DMS153 treated with DMSO at 0.1 percent for 48 hours (cell line): ENCODE data around the gene HIP1R.

Experiments
- DNase-seq: peaks from one replicate; lab custom pipeline; 2025; ENCODE audit not compliant: unreplicated experiment; lab: John Stamatoyannopoulos, UW

Gene HIP1R

DNA sequence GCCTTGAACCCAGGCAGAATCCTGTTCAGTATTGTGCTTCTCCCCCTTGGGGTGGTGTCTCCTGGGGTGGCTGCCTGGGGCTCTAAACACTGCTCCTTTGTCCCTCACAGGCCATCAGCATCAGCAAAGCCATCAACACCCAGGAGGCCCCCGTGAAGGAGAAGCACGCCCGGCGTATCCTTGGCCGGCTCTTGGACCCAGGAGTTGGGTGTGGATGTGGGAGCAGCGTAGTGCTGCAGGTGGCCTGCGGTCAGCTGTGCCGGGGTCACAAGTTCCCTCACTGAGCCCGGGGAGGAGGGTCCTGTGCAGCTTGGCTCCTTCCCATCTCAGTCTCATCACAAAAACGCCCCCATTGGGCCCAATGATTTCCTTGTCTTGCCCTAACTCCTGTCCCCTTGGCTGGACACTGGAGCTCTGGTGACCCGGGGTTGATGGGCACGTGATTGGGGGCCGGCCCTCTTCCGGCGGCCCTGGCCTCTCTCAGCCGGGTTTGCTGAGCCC lies 12.7 kb downstream of the HIP1R start:
- no peak for DNase-seq

DNA sequence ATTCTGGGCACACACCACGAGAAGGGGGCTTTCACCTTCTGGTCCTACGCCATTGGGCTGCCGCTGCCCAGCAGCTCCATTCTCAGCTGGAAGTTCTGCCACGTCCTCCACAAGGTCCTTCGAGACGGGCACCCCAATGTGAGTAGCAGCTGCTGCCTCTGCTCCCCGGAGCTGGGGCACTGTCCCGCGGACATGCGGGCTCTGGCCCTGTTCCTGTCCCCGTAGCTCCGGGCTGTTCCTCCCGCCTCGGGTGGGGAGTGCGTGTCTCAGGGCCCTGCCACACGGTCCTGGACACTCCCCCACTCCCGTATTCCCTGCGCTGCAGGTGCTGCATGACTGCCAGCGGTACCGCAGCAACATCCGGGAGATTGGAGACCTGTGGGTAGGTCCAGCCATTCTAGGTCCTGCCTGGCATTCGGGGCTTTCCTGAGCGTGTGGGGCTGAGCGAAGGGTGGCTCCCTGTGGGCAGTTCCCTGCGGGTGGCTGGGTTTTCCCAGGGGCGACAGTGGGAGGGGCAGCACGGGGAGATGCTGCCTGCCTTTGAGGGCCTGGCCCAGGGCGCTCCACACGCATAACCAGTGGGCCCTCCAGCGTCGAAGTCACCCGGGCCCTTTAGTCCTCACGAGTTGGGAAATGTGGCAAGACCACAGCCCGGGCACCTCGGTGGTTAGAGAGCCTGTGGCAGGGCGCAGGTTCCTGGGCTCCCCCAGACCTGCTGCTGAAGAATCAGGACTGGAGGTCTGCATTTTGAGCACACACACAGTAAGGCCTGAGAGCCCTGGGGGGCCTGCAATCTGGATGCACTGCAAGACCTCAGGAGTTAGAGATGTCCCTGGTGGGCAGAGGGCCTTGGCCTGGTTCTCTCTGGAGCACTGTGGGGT lies 13.5 kb downstream of the HIP1R start:
- no peak for DNase-seq

DNA sequence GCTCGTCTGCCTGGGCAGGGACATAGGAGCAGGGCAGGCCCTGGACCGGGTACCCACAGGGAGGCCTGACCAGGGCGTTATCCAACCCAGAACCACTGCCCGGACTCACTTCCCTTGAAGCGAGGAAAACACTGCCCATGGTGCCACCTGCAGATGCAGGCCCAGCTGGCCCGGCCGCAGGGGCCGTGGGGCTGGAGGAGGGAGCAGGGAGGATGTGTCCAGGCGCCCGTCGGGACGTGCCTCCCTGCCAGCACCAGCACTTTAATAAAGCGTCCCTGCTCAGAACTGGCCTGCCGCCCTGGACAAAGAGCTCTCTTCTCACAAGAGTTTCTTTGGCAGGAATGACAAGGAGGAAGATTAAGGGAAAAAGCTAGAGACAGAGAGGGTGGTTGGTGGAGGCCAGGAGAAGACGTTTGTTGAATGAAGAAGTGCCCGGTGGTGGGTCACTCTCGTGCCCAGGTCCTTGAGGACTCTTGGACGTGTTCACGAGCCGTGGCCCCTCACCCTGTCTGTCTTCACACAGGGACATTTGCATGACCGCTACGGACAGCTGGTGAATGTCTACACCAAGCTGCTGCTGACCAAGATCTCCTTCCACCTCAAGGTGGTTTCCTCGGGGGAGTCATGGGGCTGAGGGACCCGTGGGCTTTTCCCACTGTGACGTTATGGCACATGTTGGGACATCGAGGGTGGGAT lies 14.2 kb downstream of the HIP1R start:
- no peak for DNase-seq

DNA sequence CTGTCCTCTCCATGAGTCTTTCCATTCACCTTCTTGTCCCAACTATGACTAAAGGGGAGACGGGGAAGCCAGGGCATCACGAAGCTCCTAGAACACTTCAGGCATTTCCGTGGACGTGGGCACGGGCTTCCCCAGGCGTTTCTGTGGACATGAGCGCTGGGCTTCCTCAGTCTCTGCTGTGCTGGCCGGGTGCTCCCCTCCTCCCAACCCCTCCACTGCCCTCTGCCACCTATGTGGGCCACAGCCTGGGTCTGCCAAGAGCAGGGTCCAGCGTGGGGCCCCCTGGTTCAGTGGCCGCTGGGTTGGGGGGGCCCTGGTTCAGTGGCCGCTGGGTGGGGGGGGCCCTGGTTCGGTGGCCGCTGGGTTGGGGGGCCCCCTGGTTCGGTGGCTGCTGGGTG lies 14.8 kb downstream of the HIP1R start:
- no peak for DNase-seq

DNA sequence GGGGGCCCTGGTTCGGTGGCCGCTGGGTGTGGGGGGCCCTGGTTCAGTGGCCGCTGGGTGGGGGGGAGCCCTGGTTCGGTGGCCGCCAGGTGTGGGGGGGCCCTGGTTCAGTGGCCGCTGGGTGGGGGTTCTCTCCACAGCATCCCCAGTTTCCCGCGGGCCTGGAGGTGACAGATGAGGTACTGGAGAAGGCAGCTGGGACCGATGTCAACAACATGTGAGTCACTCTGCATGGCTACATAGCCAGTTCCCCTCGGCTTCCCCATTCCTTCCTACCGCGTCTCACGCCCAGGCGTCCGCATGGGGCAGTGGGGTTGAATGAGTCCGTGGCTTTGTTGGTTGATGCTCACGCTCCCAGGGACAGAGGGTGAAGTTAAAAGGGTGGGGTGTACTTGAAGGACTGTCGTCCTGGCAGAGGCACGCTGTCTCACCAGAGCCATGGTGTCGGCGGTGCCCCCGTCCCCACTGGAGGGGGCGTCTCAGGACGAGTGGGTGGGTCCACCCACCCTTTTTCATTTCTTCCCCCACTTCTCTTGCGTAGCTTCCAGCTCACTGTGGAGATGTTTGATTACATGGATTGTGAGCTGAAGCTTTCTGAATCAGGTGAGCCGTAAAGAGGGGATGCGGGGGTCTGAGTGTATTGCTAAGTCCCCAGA lies 15.6 kb downstream of the HIP1R start:
- DNase-seq: no peak

DNA sequence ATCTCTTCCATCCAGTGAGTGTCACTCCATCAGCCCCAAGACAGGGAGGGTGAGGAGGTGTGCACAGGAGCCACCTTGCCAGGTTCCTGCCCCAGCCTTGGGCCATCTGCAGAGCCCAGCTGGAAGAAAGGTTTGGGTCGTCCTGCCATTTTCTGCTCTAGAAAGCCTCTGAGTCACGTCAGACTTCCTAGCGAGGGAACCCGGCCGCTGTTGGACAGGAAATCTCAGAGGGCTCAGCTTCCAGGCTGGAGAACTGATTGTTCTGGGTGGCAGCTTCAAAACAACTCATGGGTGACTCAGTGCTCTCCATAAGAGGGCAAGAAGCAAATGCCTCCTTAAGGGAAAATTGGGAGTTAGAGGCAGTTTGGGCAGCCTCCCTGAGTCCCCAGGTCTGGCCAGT lies 16.6 kb downstream of the HIP1R start:
- no peak for DNase-seq

DNA sequence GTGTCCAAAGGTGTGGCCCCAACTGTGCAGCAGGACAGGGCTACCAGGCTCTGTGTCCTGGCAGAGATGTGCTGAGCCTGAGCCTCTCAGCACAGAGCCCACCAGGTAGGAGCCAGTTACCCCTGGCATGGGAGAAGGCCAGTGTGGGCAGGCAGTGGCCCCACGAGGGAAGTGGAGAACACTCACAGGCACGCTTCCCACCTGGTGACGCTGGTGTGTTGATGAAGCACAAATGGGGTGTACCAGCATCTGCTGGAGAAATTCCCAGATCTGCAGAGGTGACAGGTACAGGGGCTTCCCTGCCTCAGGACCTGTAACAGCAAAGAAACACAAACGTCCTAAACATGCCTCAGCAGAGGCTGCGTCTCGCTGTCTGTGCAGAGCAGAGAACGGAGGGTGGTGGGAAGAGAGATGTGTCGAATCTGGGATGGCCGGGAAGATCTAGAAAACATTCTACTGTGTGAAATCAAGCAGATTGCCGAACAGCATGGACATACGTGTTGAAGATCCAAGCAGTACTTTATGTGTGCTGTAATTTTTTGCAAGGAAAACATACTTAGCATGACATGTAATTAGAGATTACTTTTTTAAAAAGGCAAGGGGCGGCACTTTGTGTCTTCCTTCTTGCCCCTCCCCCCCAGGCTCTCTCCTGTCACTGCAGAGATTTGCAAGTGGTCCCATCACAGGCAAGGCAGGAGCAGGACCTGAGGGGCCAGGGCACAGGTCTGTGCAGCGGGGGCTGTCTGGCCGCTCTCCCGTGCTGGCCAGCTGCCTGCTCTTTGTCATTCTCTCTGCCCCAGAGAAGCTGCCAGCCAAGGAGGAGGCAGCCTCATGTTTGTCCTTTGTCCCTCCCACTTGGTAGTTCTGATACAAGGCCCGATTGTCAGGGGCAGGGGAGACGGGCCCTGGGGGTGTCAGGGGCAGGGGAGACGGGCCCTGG lies 17.3 kb downstream of the HIP1R start:
- no peak for DNase-seq

DNA sequence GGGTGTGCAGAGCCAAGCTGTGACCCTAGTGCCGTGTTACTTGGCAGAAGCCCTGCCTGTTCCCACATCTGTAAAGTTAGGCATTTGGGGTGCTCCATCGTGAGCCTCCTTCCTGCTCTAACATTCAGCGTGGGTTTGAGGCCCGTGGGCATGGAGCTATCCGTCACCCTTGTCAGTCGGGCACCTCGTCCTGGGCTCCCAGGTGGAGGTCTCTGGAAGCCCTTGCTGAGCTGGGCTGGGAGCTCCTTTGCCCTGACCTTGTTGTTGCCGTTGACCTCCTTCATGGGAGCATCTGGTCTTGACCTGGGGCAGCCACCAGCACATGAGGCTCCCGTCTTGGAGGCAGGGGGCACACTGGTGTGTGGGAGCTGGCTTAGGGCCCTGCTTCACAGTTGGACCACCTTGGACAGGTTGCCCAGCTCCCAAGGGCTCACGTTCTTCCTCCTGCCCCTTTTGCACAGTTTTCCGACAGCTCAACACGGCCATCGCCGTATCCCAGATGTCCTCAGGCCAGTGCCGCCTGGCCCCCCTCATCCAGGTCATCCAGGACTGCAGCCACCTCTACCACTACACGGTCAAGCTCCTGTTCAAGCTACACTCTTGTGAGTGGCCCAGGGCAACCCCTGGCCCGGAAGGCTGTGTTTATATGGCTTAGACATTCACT lies 18.5 kb downstream of the HIP1R start:
- no peak for DNase-seq

DNA sequence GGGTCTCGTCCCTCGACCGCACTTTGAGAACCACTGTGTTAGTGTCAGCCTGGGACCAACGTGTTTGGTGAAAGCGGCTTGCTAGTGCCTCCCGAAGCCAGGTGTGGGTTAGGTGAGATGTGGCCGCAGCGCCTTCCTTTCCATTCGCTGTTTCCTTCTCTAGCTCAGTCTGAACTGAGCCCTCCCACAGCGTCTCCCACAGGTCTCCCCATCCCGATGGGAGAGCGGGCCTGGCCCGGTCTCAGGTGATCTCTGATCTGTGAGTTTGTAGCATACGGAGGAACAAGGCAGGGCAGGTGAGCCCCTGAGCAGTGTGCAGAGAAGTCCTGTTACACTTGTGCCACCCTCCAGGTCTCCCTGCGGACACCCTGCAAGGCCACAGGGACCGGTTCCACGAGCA lies 19.3 kb downstream of the HIP1R start:
- no peak for DNase-seq

DNA sequence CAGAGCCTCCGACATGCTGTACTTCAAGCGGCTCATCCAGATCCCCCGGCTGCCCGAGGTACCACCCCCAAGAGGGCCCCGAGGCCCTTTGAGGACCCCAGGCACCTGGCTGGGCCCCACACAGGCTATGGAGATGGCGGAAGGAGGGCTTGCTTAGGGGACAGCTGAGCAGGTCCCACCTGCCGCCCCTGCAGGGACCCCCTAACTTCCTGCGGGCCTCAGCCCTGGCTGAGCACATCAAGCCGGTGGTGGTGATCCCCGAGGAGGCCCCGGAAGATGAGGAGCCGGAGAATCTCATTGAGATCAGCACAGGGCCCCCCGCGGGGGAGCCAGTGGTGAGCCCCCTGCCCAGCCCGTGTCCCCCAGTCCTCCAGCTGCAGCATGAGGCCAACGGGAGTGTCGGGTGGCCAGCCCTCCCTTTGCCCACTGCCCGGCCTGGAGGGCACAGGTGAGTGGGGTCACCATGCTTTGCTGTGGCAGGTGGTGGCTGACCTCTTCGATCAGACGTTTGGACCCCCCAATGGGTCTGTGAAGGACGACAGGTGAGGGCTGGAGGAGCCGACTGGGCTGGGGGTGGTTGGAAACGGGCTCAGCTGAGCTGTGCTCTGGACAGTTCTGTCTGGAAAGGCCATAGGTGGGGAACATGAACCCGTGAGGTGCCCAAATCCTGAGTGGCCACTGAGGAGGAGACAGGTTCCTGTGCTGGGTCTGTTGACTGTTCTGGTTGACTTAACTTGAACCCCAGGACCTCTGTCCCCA lies 20.0 kb downstream of the HIP1R start:
- no peak for DNase-seq

DNA sequence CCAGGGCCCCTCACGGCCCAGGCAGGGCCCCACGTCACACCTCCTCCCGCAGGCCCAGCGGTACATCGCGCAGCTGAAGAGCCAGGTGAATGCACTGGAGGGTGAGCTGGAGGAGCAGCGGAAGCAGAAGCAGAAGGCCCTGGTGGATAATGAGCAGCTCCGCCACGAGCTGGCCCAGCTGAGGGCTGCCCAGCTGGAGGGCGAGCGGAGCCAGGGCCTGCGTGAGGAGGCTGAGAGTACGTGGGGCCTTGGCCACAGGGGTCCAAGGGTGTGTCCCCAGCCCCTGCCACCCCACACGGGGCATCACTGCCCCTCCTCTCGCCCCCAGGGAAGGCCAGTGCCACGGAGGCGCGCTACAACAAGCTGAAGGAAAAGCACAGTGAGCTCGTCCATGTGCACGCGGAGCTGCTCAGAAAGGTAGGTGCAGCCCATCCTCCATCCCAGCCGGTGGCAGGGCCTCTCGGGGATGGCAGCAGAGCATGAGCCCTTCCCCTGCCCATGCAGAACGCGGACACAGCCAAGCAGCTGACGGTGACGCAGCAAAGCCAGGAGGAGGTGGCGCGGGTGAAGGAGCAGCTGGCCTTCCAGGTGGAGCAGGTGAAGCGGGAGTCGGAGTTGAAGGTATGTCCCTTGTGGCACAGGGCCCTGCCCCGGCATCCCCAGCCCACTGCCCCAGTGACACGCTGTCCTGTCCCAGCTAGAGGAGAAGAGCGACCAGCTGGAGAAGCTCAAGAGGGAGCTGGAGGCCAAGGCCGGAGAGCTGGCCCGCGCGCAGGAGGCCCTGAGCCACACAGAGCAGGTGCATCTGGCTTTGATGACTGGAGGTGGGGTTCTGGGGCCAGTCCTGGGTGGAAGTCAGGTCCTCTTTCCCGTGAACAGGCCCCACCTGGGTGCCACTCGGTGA lies 20.9 kb downstream of the HIP1R start:
- no peak for DNase-seq

DNA sequence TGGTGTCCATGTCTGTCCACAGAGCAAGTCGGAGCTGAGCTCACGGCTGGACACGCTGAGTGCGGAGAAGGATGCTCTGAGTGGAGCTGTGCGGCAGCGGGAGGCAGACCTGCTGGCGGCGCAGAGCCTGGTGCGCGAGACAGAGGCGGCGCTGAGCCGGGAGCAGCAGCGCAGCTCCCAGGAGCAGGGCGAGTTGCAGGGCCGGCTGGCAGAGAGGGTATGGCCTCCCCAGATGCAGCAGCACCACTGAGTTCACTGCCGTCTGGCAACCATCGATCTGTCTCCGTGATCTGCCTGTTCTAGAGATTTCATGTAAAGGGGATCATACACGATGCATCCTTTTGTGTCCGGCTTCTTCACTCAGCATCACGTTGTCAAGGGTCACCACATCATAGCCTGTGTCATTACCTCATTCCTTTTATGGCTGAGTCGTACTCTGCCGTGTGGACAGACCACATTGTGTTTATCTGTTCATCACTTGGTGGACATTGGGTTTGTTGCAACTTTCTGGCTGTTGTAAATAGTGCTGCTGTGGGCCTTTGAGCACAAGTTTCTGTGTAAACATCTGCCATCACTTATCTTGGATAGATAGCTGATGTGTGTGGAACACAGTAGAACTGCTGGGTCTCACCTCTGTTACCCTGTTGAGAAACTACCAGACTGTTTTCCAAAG lies 21.9 kb downstream of the HIP1R start:
- no peak for DNase-seq

DNA sequence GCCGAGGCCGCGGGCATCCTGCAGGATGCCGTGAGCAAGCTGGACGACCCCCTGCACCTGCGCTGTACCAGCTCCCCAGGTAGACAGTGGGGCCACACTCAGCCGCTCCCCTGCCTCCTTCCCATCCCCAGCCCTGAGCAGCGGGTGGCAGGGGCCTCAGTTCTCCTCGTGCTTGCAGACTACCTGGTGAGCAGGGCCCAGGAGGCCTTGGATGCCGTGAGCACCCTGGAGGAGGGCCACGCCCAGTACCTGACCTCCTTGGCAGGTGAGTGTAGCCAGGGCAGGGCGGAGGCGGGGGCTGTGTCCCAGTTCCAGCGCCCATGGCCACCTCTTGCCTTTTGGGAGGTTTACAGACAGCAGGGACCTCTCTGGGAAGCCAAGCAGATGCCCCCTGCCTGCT lies 22.9 kb downstream of the HIP1R start:
- no peak for DNase-seq

DNA sequence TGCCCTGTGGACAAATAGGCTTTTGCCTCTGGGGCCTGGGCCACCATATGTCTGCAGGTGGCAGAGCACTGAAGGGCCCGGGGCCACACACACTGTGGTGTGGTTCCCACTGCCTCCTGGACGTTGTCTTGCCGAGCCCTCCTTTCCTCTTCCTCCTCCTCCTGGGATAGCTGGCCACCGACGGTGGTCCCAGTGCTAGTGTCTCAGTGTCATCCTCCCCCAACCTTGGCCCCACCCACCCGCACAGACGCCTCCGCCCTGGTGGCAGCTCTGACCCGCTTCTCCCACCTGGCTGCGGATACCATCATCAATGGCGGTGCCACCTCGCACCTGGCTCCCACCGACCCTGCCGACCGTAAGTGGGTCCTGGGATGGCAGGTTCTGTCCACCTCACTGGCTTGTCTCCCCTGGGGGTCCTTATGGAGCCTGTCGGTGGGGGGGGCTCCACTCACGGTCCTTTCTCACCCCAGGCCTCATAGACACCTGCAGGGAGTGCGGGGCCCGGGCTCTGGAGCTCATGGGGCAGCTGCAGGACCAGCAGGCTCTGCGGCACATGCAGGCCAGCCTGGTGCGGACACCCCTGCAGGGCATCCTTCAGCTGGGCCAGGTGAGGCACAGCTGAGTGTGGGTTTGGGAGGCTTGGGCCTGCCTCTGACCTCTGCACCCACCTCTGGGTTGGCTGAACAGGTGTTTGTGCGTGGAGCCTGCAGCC lies 23.5 kb downstream of the HIP1R start:
- DNase-seq: no peak

DNA sequence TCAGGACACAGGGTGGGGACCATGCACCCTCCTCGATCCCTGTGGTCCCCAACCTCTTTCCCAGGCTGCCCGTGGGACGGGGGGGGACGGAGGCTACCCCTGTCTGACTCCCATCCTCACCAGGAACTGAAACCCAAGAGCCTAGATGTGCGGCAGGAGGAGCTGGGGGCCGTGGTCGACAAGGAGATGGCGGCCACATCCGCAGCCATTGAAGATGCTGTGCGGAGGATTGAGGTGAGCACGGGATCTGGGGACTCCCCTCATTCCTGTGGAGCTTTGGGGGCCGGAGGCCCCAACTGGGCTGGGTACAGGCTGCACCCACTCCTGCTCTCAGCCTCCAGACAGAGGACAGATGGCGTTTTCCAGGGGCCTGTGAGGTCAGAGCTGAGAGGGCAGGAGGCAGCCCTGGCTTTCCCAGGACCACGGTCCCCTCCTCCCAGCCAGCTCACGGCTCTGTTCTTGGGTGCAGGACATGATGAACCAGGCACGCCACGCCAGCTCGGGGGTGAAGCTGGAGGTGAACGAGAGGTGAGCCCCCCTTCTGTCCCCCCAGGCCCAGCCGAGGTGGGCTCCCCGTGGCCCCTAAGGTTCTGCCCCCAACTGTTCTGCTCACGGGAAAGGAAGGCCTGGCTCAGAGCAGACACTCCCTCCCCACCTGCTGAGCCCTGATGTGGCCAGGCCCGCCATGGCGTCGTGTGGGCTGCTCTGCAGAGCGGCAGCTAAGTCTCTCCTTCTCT lies 24.2 kb downstream of the HIP1R start:
- DNase-seq: no peak

DNA sequence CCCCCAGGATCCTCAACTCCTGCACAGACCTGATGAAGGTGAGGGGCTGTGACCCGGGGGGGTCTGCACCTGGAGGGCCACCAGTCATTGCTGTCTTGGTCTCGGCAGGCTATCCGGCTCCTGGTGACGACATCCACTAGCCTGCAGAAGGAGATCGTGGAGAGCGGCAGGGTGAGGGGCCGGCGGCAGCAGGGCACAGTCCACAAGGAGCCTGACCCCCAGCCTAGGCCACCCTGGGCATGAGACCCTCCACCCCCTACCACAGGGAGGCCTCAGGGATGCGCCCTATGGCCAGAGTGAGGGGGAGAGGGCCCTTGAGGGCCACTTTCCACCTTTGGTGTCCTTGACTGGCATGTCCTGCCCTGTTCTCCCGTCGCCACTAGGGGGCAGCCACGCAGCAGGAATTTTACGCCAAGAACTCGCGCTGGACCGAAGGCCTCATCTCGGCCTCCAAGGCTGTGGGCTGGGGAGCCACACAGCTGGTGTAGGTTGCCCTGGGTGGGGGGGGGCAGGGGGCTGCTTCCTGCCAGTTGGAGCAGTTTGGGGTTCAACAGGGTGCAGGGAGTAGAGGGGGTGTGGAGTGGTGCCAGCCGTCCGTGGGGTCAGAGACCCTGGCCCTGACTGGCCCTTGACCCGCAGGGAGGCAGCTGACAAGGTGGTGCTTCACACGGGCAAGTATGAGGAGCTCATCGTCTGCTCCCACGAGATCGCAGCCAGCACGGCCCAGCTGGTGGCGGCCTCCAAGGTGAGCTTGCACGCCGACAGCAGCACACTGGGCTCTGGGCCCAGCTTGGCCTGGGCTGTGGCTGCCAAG lies 25.0 kb downstream of the HIP1R start:
- peak; percentile 29 for DNase-seq
